GM20000 (cell line): ENCODE data around the gene ARHGEF26.

Experiments
- DNase-seq: peaks from one replicate; pipeline ENCODE4 v3.0.0; 2012; ENCODE audit warnings: low spot score
- TF ChIP-seq, protein P1 (sequence below): IDR thresholded peaks from 2 replicates; pipeline ENCODE4 v1.5.1; 2012; ENCODE audit warnings: mild to moderate bottlenecking, control low read depth; ENCODE audit errors: extremely low read depth, missing control alignments

Gene ARHGEF26

DNA sequence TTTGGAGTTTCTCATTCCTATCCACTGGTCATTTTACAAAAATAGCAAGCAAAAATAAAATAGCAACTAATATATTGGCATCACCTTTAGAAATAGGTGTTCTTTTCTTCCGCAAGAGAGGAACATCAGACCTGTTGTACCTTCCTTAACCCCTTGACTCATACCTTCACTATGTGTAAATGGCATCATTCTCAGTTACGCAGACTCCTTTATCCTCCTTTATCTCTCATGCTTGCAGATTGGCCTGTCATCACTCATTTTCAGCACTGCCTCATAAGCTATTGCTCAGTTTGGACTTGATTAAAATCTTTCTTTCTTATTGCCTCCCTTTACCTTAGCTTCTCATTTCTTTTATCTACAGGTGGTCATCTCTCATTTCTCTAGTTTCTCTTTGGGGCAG is 21.4 kb downstream of the ARHGEF26 start:
- TF ChIP-seq, protein P1, sequence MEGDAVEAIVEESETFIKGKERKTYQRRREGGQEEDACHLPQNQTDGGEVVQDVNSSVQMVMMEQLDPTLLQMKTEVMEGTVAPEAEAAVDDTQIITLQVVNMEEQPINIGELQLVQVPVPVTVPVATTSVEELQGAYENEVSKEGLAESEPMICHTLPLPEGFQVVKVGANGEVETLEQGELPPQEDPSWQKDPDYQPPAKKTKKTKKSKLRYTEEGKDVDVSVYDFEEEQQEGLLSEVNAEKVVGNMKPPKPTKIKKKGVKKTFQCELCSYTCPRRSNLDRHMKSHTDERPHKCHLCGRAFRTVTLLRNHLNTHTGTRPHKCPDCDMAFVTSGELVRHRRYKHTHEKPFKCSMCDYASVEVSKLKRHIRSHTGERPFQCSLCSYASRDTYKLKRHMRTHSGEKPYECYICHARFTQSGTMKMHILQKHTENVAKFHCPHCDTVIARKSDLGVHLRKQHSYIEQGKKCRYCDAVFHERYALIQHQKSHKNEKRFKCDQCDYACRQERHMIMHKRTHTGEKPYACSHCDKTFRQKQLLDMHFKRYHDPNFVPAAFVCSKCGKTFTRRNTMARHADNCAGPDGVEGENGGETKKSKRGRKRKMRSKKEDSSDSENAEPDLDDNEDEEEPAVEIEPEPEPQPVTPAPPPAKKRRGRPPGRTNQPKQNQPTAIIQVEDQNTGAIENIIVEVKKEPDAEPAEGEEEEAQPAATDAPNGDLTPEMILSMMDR = no peak

DNA sequence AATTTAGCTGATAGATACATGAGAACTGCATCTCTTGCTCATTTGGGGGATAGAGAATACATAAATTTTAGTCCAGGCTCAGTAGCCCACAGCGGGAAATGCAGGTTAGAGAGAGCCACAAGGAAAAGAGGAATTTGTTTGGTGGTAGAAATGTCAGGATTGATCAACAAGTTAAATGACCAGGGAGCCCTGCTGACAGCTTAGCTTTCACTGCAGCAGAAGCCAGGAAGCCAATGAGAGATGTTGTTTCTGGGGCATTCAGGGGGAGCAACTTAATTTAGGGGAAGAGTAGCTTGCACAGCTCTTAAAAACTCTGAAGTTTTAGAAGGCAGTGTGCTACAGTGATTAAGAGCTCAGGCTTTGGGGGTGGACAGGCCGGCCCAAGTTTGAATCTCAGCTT is 22.7 kb downstream of the ARHGEF26 start:
- no peak for DNase-seq
- TF ChIP-seq, protein P1 = no peak

More for the DNA sequence above, 21.4 kb downstream of the ARHGEF26 start:
- DNase-seq = no peak

DNA sequence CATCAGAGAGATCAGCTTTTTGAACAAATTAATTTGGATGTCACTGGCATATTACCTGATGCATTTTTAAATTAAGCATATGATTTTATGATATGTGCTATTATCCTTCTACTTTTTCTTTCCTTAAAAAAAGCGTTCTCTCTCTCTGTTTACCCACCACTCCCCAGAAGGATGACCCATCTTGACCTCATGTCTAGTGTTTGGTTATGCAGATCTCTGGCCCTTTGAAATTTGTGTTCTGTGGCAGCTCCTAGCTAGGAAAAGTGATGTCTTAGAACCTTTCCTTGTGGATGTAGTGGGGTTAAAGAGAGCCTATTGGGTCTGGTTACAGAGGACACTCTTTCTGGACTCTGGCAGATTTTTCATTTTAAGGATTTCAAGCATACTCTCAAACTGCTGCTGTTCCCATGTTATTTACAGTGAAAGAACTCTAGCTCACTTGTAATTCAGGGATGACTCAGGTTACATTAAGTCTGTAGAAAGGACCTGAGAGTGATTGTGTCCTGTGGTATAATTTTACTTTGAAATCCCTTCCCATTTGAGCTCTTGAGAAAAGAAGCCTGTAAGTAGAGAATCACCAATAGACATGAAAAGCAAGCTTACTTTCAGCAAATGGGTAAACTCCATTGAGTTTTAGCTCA is 23.8 kb downstream of the ARHGEF26 start:
- DNase-seq = no peak
- TF ChIP-seq, protein P1 = no peak

DNA sequence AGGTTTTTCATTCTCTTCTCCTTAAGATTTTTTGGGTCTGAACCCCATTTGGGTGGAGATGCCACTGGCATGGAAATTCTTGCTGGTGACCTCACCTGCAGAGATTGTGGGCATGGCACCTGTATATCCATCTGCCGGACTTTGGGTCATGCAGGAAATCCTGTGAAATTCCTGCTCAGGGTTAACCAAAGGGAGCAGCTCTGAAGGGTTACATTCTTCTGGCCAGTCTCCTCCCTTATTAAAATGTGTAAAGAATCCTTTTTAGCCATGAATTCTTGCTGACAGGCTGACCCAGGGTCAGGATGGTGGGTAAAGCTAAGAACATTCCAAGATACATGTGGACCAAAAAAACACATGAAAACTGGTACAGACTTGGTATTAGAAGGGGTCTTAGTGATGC is 27.4 kb downstream of the ARHGEF26 start:
- DNase-seq = no peak
- TF ChIP-seq, protein P1 = no peak

DNA sequence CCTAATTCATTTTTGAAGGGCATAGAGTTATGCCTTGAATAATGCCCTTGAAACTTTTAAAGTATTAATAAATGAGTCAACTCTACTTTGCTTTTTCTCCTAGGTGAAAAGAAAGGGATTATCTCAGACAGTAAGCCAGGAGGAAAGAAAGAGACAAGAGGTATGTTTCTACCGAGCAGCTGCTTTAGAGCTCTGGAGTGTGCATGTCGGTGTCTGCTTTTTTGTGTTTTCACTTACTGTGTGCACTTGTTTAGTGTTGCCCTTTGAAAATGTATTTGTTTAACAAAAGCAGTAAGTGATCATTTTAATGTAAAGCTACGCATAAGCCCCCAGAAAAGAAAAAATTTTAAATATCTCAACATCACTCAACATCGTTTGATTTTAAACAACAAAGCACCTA is 28.1 kb downstream of the ARHGEF26 start:
- TF ChIP-seq, protein P1 = no peak
- no peak for DNase-seq

DNA sequence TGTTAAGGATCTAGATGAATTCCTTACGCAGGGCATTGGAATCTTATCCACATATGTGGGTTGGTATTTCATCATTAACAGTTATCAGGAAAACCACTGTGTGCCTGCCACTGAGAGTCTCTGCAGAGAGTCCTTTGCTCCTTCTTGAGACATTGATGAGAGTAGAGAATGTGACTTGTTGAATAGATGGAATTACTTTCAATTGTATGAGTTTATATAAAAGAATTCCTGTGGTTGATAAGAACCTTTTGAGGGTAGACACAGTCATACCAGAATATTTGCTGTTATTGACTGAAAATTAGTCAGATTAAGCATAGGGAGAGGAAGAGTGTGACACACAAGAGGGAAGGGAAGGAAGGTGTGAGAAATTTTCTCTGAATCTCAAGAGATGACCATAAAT is 30.8 kb downstream of the ARHGEF26 start:
- DNase-seq = no peak
- TF ChIP-seq, protein P1 = no peak

DNA sequence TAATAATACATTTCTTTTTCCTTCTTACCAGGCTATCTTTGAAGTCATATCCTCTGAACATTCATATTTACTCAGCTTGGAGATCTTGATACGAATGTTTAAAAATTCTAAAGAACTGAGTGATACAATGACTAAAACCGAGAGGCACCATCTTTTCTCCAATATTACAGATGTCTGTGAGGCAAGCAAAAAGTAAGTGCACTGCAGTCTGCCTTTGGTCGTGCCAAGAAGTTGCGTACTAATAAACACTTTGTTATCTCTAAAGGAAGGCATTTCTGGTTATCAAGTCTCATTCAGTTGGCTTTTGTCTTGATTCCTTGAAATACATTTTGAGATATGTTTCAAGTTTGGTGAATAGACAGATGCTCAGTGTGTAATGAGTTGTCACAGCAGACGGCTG is 31.6 kb downstream of the ARHGEF26 start:
- TF ChIP-seq, protein P1 = no peak
- no peak for DNase-seq
